Astrocyte (in vitro differentiated cells and primary cell): ENCODE data around the gene TENT5C. TPM values are rescaled to one million over a fixed set of nuclear protein-coding genes. Genes with fewer than 3 reads are reported as not detected.

Experiments used
- DNase-seq: peaks from one replicate; pipeline ENCODE4 v3.0.0-alpha.2; 2010; ENCODE audit warnings: low read depth
- FAIRE-seq: peaks from 2 replicates; lab custom pipeline; 2011; peaks lifted over from hg19 to GRCh38; lab: Jason Lieb, UNC
- H2AFZ ChIP-seq: 2 replicates; pipeline ENCODE4 v1.6.0; 2012; ENCODE audit warnings: low read depth, low read length, inconsistent platforms
- H3K27ac ChIP-seq: 2 replicates; pipeline ENCODE4 v1.5.1; 2011; ENCODE audit warnings: low read depth, low read length, inconsistent platforms
- H3K27me3 ChIP-seq: 2 replicates; pipeline ENCODE4 v1.6.0; 2011; ENCODE audit warnings: low read length, inconsistent platforms; ENCODE audit not compliant: insufficient read depth
- H3K36me3 ChIP-seq: 2 replicates; pipeline ENCODE4 v1.5.1; 2011; ENCODE audit warnings: low read length, inconsistent platforms; ENCODE audit not compliant: insufficient read depth
- H3K4me1 ChIP-seq: 2 replicates; pipeline ENCODE4 v1.5.1; 2011; ENCODE audit warnings: low read length, inconsistent platforms; ENCODE audit not compliant: insufficient read depth
- H3K4me2 ChIP-seq: 2 replicates; pipeline ENCODE4 v1.6.0; 2012; ENCODE audit warnings: low read length, inconsistent platforms
- H3K4me3 ChIP-seq: 2 replicates; pipeline ENCODE4 v1.5.1; 2011; ENCODE audit warnings: low read depth, mild to moderate bottlenecking, low read length, inconsistent platforms; ENCODE audit not compliant: insufficient read depth
- H3K79me2 ChIP-seq: 2 replicates; pipeline ENCODE4 v1.6.0; 2012; ENCODE audit warnings: mild to moderate bottlenecking, low read length, inconsistent platforms; ENCODE audit not compliant: insufficient read depth
- H3K9ac ChIP-seq: 2 replicates; pipeline ENCODE4 v1.6.0; 2012; ENCODE audit warnings: mild to moderate bottlenecking, low read length, inconsistent platforms
- H3K9me3 ChIP-seq: 2 replicates; pipeline ENCODE4 v1.5.1; 2012; ENCODE audit warnings: low read depth, mild to moderate bottlenecking, low read length, inconsistent platforms; ENCODE audit not compliant: insufficient read depth
- H4K20me1 ChIP-seq: 2 replicates; pipeline ENCODE4 v1.6.0; 2012; ENCODE audit warnings: low read length, inconsistent platforms; ENCODE audit not compliant: insufficient read depth
- H3K27ac Mint-ChIP-seq: one replicate; pipeline ENCODE4 v1.8.0; 2021; ENCODE audit warnings: mild to moderate bottlenecking, mixed read lengths; ENCODE audit not compliant: unreplicated experiment
- H3K27me3 Mint-ChIP-seq: one replicate; pipeline ENCODE4 v1.8.0; 2021; ENCODE audit warnings: low read depth, mixed read lengths; ENCODE audit not compliant: unreplicated experiment
- H3K36me3 Mint-ChIP-seq: one replicate; pipeline ENCODE4 v1.8.0; 2021; ENCODE audit warnings: low read depth, mixed read lengths; ENCODE audit not compliant: unreplicated experiment
- H3K4me1 Mint-ChIP-seq: one replicate; pipeline ENCODE4 v1.8.0; 2021; ENCODE audit warnings: low read depth, mixed read lengths; ENCODE audit not compliant: unreplicated experiment
- H3K4me3 Mint-ChIP-seq: one replicate; pipeline ENCODE4 v1.8.0; 2021; ENCODE audit warnings: mild to moderate bottlenecking, moderate library complexity, mixed read lengths; ENCODE audit not compliant: unreplicated experiment
- H3K9me3 Mint-ChIP-seq: one replicate; pipeline ENCODE4 v1.8.0; 2021; ENCODE audit warnings: mild to moderate bottlenecking, mixed read lengths; ENCODE audit not compliant: unreplicated experiment
- CTCF ChIP-seq: IDR thresholded peaks from 2 replicates; pipeline ENCODE4 v1.5.1; 2011; ENCODE audit warnings: low read depth, mild to moderate bottlenecking, inconsistent platforms, low read length, moderate library complexity; ENCODE audit not compliant: insufficient read depth
- EZH2 ChIP-seq: IDR thresholded peaks from 2 replicates; pipeline ENCODE4 v1.6.1; 2012; ENCODE audit warnings: mild to moderate bottlenecking, low read length, inconsistent platforms; ENCODE audit not compliant: insufficient read depth
- total RNA-seq: library from RNA; stranded (reverse); gene quantifications from 2 replicates; pipeline ENCODE4 v1.2.1, GENCODE V29; 2021

Gene TENT5C
- total RNA-seq, 1 donor from 2014 or later: 0.77 TPM

DNA sequence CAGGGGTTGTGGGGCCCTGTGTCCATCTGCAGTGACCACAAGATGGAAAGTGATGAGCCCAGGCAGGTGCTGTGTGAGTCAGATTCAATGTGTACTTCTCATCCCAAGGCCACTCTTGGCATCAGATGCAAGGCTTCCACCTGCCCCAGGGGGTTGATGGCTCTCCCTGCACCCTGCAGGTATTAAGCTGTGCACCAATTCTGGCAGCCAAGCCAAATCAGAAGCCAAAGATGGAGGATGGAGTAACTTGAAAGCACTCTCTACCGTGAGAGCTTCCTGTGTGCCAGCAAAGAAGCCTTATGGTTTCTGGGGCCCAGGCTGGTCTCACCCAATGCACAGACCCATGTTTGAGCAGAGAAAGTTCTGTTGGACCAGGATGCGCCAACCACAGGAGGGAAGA, 44.3 kb upstream of the TENT5C start:
- Histone ChIP-seq H2AFZ (no peak overlapping the region), H3K27ac (no peak overlapping the region), H3K4me1 (no peaks in the 10 kb centered on the region), H3K27me3 (no peaks in the 10 kb centered on the region), H3K79me2 (no peaks in the 10 kb centered on the region), H3K4me3 (no peak overlapping the region), H4K20me1 (no peaks in the 10 kb centered on the region), H3K9me3 (no peaks in the 10 kb centered on the region), H3K4me2 (no peak overlapping the region), H3K36me3 (no peaks in the 10 kb centered on the region), H3K9ac (no peak overlapping the region)
- TF ChIP-seq CTCF (no peak), EZH2 (no peak)
- FAIRE-seq (no peak), DNase-seq (no peak)
- no peak overlapping the region for H3K27ac Mint-ChIP-seq
- peaks cover 5% of the 10 kb centered on the region for H3K9me3 Mint-ChIP-seq
- no peak overlapping the region for H3K4me3 Mint-ChIP-seq
- no peaks in the 10 kb centered on the region for H3K36me3 Mint-ChIP-seq
- peaks cover 6% of the 10 kb centered on the region for H3K27me3 Mint-ChIP-seq
- peaks cover 3% of the 10 kb centered on the region for H3K4me1 Mint-ChIP-seq

- Mint-ChIP-seq H3K27ac (no peak overlapping the region), H3K4me1 (peaks cover 3% of the 10 kb centered on the region), H3K36me3 (no peaks in the 10 kb centered on the region), H3K9me3 (peaks cover 6% of the 10 kb centered on the region), H3K27me3 (peaks cover 12% of the 10 kb centered on the region), H3K4me3 (no peak overlapping the region)
- H3K4me1 ChIP-seq: no peaks in the 10 kb centered on the region
- H3K4me3 ChIP-seq: no peak overlapping the region
- no peaks in the 10 kb centered on the region for H3K79me2 ChIP-seq
- no peak overlapping the region for H3K4me2 ChIP-seq
- TF ChIP-seq CTCF (no peak), EZH2 (no peak)
- H4K20me1 ChIP-seq: no peaks in the 10 kb centered on the region
- no peaks in the 10 kb centered on the region for H3K27me3 ChIP-seq
- H3K27ac ChIP-seq: no peak overlapping the region
- no peaks in the 10 kb centered on the region for H3K9me3 ChIP-seq
- no peaks in the 10 kb centered on the region for H3K36me3 ChIP-seq
- no peak for FAIRE-seq
- DNase-seq: no peak
- no peak overlapping the region for H3K9ac ChIP-seq
- H2AFZ ChIP-seq: no peak overlapping the region
These were observed 43.0 kb upstream of the TENT5C start for GRCh38 chr1:117562581-117563491.

DNA sequence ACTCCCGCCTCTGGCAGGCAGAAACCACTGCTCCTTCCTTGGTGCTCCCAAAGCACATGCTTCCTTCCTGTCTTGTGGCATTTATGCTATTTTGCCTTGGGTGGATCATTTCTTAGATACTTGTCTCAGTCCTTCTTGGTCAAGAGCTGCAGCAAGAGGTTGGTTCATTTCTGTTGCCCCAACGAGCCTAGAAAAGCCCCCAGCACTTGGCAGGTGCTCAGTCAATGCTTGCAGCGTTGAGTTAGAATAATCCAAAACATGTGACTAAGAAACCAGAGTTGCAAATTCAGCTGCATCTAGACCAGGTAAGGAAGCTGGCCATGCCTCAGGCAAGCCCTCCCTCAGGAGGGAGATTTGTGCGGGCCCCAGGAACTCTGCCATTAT, 42.4 kb upstream of the TENT5C start:
- Mint-ChIP-seq H3K4me1 (peaks cover 3% of the 10 kb centered on the region), H3K27me3 (peaks cover 12% of the 10 kb centered on the region), H3K27ac (no peak overlapping the region), H3K9me3 (peaks cover 6% of the 10 kb centered on the region), H3K36me3 (no peaks in the 10 kb centered on the region), H3K4me3 (no peak overlapping the region)
- no peak for FAIRE-seq
- no peak overlapping the region for H3K27ac ChIP-seq
- TF ChIP-seq CTCF (no peak), EZH2 (no peak)
- DNase-seq: no peak
- H3K4me3 ChIP-seq: no peak overlapping the region
- H3K9me3 ChIP-seq: no peaks in the 10 kb centered on the region
- no peaks in the 10 kb centered on the region for H3K36me3 ChIP-seq
- H3K4me2 ChIP-seq: no peak overlapping the region
- no peaks in the 10 kb centered on the region for H4K20me1 ChIP-seq
- no peaks in the 10 kb centered on the region for H3K27me3 ChIP-seq
- no peaks in the 10 kb centered on the region for H3K4me1 ChIP-seq
- no peak overlapping the region for H2AFZ ChIP-seq
- H3K9ac ChIP-seq: no peak overlapping the region
- H3K79me2 ChIP-seq: no peaks in the 10 kb centered on the region
